GM18870 (cell line): ENCODE measurements around the gene C17orf107.

Experiments
- ATAC-seq: cut with Tn5 transposase; IDR thresholded peaks from one replicate; pipeline ENCODE4 v1.9.1; 2021; ENCODE audit warnings: moderate library complexity; ENCODE audit not compliant: unreplicated experiment

The C17orf107 gene

DNA sequence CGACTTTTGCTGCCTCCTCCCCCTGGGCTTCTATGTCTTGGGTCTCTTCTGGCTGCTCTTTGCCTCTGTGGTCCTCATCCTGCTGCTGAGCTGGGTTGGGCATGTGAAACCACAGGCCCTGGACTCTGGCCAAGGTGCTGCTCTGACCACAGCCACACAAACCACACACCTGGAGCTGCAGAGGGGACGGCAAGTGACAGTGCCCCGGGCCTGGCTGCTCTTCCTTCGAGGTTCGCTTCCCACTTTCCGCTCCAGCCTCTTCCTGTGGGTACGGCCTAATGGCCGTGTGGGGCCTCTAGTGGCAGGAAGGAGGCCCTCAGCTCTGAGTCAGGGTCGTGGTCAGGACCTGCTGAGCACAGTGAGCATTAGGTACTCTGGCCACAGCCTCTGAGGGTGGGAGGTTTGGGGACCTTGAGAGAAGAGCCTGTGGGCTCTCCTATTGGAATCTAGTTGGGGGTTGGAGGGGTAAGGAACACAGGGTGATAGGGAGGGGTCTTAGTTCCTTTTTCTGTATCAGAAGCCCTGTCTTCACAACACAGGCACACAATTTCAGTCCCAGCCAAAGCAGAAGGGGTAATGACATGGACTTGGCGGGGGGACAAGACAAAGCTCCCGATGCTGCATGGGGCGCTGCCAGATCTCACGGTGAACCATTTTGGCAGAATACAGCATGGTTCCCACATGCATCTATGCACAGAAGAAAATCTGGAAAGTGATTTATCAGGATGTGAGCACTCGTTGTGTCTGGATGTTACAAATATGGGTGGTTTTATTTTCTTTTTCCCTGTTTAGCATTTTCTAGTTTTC is 35.0 kb downstream of the C17orf107 start:
- no peak for ATAC-seq

DNA sequence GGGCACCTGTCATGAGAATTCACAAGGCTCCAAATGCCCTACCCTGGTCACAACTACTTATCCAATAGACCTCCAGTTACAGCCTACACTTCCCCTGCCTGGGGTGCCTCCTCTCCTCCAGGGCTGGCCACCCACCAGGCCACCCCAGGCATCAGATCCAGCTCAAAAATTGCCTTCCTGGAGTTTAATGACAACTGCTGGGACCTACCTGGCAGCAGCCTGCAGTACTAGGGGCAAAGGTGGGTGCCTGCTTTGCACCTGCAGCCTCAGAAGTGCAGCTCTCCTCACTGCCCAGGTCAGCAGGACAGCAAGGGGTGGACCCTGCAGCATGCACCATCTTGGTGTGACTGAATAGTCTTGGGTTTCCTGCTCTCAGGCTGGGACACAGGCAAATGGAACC is 36.3 kb downstream of the C17orf107 start:
- no peak for ATAC-seq

DNA sequence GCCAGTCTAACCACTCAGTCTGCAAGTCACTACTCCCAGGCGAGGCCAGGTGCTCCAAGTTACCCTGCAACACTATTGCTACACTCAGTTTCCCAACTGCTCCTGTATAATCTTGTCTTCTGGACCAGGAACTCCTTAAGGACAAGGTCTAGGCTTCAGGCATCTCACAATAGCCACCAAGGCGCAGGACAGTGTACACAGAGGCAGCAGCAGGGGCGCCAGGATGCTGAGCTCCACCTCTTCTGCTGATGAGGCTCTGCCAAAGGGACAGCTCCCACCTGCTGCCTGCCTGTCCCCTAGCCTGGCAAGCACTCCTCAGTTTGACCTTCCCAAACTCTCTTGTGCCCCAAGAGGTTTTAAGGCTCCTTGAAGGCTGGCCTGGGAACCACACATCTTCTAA is 37.1 kb downstream of the C17orf107 start:
- no peak for ATAC-seq

DNA sequence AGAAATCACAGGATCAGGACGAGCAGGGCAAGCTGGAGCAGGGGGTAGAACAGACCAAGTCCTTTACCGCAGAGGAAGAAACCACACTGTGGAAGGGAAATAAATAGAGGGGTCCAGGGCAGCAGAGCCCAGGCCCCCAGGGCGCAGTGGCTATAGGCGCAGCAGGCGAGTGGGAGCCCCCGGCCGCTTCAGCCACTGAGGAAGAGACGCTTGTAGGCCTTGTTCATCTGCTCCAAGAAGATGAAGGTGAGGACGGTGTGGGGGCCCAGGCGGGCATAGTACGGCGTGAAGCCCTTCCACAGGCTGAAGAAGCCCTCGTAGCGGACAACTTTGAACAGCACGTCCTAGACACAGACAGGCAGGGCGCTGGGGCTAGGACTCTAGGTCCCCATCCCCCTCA is 38.2 kb downstream of the C17orf107 start:
- no peak for ATAC-seq

DNA sequence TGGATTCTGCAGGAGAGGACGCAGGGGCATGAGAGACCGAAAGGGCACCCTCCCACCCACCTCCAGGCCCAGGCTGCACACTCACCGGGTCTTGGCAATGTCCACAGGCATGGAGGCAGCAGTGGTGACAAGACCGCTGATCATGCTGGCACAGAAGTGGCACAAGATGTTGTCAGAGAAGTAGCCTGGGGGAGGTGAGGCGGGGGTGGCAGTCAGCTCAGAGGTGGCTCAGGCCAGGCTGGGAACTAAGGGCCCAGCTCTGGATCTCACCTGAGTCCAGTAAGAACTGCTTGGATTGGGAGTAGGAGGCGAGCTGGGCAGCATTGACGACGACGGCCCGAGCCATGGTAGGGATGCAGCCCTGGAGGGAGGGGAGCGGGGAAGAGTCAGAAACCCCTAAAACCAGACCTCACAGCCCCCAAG is 38.7 kb downstream of the C17orf107 start:
- no peak for ATAC-seq

DNA sequence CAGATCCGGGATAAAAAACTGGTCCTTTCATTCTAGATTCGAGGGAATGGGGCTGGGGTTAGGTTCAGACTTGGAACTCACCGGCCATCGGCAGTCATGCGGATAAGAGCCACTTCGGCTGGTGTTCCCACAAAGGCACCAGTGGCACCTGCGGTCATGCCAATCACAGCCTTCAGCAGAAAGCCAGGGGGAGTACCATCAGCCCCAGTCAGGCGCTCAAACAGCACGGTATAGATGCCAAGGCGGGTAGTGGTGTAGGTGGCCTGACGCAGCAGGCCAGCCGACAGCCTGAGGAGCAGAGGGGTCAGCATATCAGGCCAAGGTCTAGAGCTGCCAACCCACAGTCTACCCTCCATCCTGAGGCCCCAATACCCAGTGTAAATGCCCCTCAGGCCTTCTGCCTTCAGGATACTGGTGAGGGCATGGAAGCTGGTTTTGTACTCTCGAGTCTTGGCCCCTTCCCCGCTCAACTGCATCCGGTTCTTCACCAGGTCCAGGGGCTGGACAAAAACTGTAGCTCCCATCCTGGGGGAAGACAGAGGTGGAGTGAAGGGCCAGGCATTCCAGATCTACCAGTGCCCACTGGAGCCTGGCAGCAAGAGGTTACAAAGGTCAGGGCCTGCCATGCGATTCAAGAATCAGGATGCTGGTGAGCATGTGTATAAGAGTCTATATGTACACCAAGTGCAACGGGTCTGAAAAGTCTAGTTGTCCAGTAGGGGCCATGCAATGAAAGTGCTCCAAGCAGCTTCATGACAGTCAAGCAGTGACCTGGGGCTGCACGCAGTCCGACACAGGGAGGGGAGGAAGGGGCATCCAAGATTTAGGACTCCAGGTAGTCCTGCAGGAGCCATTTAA is 39.6 kb downstream of the C17orf107 start:
- no peak for ATAC-seq

DNA sequence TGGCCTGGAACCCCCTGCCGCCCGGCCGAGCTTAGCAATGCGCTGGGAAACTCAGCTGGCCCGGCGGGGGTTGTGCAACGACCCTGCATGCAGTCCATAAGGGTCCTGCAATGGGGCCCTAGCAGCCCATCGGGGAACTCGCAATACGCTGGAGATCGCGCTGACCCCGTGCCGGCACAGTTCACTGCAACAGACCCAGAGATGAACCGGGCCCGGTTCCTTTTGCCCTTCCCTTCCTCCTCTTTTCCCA is 40.1 kb downstream of the C17orf107 start:
- ATAC-seq: peak; percentile 10

DNA sequence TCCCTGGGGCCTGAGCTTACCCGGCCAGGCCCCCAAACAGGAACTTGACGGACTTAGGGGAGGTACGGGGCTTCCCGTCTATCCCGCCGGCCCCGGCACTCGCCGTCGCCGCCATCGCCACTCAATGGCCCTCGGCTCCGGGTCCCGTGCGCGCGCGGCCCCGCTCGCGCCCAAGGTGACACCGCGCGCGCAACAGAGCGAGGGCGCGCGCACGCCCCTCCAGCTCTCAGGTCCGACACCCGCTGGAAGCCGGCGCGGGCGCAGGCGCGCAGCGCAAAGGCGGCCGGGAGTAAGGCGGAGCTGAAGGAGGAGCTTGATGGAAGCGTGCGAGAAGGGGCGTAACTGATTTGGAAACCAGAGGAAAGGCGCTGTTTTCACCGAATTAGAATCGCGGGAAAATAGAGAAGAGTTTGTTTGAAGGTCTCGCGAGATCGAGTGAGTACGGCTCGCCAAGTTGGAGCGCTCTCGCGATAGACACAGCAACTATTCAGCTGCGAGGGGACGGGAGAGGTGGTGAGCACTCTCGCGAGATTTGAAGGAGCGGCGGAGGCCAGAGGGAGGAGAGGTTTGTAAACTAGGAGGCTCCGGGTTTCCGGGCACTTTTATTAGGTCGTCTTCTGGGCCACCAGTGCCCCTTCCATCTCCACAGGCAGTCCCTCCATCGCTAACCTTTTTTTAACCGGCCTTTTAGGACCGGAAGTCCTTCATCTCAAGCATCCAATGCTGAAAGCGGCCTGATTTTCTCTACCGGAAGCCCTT is 40.6 kb downstream of the C17orf107 start, which contains the start of the genes RNF167 and SLC25A11:
Gene RNF167, plus strand, starts transcription at position 473 of the 759 bp plus-strand sequence. CDS start 642 bp downstream, outside the sequence.
Gene SLC25A11, minus strand, starts transcription at position 251 of the 759 bp plus-strand sequence. Its CDS starts 136 bp downstream, at position 115.
- peak; percentile 81 for ATAC-seq

DNA sequence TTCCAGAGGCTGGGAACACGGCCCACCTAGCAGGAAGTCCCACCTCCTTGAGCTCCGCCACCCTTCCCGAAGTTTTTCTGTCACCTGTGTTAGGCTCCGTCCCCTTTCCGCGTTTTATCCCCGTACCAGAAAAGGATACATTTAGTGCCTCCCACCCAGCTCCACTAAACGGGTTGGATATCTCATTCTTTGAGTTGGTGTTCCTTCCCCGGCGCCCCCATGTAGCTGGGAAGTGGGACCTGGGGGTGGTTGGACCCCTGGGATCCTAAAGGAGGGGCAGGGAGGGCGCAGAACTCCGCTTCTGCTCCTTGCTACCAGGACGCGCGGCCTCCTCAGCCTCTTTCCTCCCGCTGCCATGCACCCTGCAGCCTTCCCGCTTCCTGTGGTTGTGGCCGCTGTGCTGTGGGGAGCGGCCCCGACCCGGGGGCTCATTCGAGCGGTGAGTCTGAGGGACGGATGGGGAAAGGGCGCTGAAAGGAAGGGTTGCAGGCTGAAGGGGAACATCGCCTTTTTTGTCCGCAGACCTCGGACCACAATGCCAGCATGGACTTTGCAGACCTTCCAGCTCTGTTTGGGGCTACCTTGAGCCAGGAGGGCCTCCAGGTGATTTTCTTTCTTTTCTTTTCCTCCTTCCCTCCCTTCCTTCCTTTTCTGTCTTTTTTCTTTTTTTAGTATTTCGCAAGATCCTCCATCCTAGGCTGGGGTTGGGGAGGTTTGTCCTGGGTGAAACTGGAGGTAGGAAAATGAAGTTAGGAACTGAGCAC is 41.4 kb downstream of the C17orf107 start:
- no peak for ATAC-seq

DNA sequence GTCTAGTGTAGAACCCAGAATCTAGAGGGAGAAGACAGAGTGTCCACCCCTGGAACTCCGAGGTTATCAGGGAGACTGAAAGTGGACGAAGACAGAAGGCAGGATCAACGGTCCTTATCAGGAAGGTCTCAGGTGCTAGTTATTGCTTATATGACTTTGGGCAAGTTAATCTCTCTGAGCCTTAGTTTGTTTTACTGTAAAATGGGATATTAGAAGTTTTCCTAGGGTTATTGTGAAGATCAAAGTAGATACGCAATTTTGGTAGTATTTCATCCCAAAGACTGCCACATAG is 41.9 kb downstream of the C17orf107 start:
- ATAC-seq: no peak

DNA sequence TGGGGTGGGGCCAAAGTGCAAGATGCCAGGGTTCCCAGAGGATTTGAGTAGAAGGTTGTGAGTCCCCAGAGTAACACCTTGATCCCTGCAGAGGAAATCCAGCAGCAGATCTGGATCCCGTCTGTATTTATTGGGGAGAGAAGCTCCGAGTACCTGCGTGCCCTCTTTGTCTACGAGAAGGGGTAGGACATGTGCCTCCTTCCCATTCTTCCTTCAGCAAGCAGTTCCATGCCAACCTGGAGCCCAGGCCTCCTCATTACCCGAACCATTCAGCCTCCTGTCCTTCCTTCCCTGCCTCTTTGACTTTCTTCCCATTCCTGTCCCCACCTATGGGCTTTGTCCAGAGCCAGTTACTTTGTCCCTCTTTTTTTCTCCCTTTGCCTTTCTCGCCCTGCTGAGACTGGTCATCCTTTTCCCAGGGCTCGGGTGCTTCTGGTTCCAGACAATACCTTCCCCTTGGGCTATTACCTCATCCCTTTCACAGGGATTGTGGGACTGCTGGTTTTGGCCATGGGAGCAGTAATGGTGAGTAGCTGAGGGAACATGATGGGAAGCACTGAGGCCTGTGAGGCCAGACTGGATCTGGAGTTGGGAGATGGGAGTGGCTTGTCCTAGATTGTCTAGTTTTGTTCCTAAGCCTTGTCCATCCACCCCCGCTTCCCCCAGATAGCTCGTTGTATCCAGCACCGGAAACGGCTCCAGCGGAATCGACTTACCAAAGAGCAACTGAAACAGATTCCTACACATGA is 43.6 kb downstream of the C17orf107 start:
- ATAC-seq: no peak

DNA sequence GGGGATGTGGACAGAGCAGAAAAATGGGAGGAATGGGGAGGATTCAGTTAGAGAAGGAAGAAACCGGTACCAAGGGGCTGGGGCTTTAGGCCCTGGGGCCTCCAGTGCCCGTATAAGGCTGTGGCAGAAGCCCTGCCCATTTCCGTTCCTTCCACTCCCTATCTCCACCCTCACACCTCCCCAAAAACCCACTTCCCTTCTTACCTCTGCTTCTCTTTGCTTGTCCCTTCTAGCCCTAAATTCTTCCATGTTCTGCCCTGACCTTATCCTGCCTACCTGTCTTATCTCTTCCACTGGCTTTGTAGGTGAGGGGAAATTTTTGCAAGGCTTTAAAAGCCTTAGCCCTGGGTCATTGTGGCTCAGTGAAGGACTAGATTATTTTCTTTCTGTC is 44.8 kb downstream of the C17orf107 start:
- no peak for ATAC-seq

DNA sequence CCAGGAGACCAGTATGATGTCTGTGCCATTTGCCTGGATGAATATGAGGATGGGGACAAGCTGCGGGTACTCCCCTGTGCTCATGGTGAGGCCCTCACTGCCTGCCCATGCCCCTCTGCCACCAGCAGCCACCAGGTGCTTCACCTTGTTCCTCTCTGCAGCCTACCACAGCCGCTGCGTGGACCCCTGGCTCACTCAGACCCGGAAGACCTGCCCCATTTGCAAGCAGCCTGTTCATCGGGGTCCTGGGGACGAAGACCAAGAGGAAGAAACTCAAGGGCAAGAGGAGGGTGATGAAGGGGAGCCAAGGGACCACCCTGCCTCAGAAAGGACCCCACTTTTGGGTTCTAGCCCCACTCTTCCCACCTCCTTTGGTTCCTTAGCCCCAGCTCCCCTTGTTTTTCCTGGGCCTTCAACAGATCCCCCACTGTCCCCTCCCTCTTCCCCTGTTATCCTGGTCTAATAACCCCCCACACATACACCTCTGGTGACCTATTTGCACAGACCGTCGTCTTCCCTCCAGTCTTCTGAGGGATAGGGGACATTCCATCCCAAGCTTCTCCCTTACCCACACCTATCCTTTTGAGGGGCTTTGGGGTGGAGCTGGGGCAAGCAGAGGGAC is 45.3 kb downstream of the C17orf107 start:
- ATAC-seq: no peak

DNA sequence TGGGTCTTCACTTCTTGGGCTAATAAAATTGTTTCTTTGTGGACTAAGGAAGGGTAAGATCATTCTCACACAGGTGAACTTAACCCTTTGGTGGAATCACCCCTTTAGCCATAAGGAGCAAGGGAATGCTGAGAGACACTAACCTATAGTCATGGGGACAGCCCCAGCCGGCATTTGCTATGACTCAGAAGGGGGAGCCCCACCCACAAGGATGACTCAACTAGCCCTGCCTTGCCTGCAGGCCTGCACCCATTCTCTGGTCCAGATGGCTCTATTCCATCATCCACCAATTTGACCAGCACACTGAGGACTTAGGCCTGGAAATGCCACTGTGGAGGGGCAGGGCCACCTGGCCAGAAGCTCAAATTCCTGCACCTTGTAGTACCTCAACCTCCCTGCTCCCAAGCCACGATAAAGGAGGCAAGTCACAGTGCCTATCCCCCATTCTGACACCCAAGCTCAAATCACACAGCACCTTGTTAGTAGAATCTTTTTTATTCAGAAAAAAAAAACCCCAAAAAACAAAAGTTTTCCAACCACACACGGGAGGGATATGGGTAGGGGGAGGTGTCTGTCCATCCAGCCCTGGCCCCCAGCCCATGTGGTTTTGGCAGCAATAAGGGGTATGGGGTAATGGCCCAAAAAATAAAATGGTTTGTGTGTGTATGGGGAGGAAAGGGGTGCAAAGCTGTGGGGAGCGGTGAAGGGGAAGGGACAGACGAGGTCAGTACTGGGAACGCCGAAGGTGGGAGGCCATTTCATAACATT is 46.0 kb downstream of the C17orf107 start:
- peak; percentile 36 for ATAC-seq

DNA sequence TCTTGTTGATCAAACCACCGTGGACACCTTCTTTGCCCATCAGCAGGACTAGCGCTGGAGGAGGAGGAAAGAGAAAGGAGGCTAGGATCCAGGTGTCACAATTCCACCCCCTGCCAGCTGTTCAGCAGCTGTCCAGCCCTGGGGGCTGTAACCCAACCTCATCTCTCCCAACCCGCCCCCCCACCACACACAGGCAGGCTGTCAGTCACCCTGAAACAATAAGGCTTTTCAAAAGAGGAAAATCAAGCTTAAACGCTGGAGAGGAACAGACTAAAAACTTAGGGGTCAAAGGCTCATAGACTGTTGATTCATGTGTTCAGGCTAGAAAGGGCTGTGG is 46.6 kb downstream of the C17orf107 start:
- ATAC-seq: no peak

DNA sequence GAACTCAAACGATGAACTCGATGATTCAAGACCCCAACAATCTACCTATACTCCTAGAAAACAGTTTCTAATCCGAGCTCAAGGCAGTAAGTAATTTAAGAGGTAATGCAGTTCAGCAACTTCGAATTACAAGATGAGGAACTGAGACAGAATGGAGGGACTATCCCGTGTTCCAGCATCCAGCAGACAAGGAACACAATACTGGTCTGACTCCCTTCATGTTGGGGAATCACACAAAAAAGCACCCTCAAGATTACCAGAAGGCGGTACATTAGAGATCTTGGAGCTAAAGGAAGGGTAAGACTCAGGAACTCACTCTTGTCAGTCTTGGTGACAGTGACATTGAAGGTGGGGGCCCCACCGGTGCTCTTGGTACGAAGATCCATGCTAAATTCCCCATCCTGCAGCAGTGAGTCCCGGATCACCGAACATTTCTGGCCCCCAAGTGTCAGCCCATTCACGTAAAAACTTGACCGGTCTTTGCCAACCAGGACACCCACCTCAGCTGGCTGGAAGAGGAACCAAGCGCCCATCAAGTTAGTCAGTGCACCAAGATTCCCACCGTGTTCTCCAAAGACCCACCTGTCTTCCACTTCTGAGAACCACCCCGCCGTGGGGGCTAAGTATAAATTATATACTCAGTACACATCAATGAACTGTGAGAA is 47.1 kb downstream of the C17orf107 start:
- ATAC-seq: no peak

DNA sequence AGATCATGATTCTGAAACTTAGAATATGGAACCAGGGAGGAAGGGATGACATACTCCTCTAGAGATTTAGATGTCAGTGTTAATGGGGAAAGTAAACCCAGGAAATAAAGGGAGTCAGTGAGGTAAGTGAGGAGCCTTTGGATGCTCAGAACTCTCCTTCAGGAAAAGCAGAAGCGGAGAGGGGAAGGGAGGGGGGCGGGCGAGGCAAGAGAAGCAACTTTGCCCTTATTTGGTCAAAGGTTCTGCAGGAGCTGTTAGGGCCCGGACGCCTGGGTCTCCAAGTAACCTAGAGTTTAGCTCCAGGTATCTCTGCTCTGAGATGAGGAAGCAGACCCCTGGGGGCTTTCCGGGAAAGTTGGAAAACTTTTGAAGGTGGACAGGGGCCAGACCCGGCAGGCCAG is 47.7 kb downstream of the C17orf107 start:
- no peak for ATAC-seq

DNA sequence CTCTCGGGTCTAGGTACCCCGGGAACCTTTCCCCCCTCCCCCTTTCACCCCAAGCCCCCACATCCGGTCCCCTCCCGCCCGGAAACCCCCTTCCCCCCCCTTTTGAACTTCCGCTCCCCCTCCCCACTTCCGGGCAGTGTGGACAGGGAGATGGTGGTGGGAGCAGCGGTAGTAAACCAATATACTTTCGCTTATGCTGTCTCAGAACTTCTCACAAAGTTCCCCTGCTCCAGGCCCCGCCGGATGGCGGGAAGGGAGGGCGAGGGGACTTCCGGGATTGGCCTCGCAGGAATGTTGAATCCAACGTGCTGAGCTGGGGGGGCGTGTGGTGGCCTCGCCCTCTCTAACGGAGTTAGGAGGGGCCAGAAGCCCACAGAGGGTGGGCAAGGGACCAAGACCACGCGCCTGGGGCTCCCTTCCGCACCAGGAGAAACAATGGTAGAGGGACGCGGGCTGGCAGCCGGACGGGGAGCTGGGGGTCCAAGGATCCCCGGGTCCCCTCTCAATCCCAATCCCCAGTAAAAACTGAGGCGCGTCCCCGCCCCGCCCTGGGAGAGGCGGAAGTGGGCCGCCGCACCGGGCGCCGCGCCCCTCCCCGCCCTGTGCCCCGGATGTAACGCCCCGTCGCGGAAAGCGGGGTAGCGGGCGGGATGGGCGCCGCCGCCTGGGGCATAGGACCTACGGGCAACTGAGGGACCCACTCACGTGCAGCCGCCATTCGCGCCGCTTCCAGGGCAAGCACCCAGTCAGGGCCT is 48.3 kb downstream of the C17orf107 start:
- no peak for ATAC-seq
